Measurements from ENCODE around the gene ANLN.
"Not testable (repeated sequence)": the region's sequence is repeated elsewhere in the genome, so short reads cannot be mapped to it uniquely, and the experiment has no call there.

ANLN gene

DNA sequence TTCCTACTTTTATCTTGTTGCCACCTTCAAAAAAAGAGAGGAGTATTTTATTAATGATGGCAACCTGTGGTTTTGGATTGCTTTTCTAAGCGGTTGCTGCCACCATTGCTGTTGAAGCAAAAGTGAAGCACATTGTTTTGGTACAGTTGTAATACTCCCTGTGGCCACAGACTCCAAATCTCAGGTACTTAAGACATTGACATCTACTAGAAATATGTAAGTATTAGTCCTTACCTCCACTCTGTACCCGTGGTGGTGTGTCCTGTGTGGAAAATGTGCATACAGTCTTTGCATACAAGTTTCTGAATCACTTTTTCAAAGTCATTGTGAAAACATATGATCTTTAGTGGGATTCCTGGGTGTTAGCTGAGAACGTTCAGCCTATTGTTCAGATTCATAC is 85.7 kb downstream of the ANLN start:
- TF ChIP-seq, protein P1, sequence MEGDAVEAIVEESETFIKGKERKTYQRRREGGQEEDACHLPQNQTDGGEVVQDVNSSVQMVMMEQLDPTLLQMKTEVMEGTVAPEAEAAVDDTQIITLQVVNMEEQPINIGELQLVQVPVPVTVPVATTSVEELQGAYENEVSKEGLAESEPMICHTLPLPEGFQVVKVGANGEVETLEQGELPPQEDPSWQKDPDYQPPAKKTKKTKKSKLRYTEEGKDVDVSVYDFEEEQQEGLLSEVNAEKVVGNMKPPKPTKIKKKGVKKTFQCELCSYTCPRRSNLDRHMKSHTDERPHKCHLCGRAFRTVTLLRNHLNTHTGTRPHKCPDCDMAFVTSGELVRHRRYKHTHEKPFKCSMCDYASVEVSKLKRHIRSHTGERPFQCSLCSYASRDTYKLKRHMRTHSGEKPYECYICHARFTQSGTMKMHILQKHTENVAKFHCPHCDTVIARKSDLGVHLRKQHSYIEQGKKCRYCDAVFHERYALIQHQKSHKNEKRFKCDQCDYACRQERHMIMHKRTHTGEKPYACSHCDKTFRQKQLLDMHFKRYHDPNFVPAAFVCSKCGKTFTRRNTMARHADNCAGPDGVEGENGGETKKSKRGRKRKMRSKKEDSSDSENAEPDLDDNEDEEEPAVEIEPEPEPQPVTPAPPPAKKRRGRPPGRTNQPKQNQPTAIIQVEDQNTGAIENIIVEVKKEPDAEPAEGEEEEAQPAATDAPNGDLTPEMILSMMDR (IDR thresholded peaks at IDR 0.05; ENCODE audit: extremely low read depth, missing control alignments) = no peak
- DNase-seq (ENCODE audit: low spot score) = no peak

GRCh38 chr7:36478745-36479144 is 89.1 kb downstream of the ANLN start:
- TF ChIP-seq, protein P1 (IDR thresholded peaks at IDR 0.05; ENCODE audit: extremely low read depth, missing control alignments) = no peak
- DNase-seq (ENCODE audit: low spot score) = no peak

GRCh38 chr7:36483853-36484252 is 94.2 kb downstream of the ANLN start:
- DNase-seq (ENCODE audit: low spot score) = not testable (repeated sequence)

GRCh38 chr7:36484265-36484664 is 94.6 kb downstream of the ANLN start:
- TF ChIP-seq, protein P1 (IDR thresholded peaks at IDR 0.05; ENCODE audit: extremely low read depth, missing control alignments) = no peak
- no peak for DNase-seq (ENCODE audit: low spot score)

GRCh38 chr7:36486336-36486735 is 96.7 kb downstream of the ANLN start:
- no peak for DNase-seq (ENCODE audit: low spot score)
- TF ChIP-seq, protein P1 (IDR thresholded peaks at IDR 0.05; ENCODE audit: extremely low read depth, missing control alignments) = no peak

- peak; percentile 20 for DNase-seq (ENCODE audit: low spot score)
- TF ChIP-seq, protein P1 (IDR thresholded peaks at IDR 0.05; ENCODE audit: extremely low read depth, missing control alignments) = peak; percentile 51
Observed at GRCh38 chr7:36487756-36488336, 98.2 kb downstream of the ANLN start.

DNA sequence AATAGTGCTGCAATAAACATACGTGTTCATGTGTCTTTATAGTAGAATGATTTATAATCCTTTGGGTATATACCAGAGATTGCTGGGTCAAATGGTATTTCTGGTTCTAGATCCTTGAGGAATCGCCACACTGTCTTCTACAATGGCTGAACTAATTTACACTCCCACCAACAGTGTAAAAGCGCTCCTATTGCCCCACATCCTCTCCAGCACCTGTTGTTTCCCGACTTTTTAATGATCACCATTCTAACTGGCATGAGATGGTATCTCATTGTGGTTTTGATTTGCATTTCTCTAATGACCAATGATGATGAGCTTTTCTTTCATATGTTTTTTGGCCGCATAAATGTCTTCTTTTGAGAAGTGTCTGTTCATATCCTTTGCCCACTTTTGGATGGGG is 99.0 kb downstream of the ANLN start:
- DNase-seq (ENCODE audit: low spot score) = not testable (repeated sequence)

- TF ChIP-seq, protein P1 (IDR thresholded peaks at IDR 0.05; ENCODE audit: extremely low read depth, missing control alignments) = no peak
- DNase-seq (ENCODE audit: low spot score) = no peak
Observed at GRCh38 chr7:36490419-36490830, 100.8 kb downstream of the ANLN start.

All from GM20000 (cell line).